Fibroblast of gingiva (primary cell): Measurements from ENCODE around the gene ROR1.

ENCODE experiments used
- DNase-seq: peaks from one replicate; pipeline ENCODE4 v3.0.0-alpha.2; 2011; ENCODE audit warnings: low read depth

ROR1 gene

DNA sequence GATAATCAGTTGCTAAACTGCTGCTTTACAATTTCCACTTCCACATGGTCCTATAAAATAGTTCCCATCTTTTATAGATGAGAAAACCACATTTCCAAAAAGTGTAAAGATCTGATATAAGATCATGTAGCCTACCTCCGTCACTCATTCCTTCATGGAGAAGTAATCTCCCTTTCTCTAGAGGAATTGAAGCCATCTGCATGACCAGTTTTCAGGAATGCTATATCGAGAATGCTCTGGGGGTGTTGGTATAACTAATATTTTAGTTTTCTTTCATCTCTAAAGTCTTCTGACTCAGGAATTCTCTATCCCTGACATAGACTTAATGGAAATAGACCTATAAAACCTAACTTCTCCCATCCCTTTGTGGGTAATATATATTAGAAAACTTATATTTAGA is 256.6 kb downstream of the ROR1 start:
- no peak for DNase-seq

- DNase-seq = no peak
Measured at GRCh38 chr1:64031236-64031635, 257.4 kb downstream of the ROR1 start.

DNA sequence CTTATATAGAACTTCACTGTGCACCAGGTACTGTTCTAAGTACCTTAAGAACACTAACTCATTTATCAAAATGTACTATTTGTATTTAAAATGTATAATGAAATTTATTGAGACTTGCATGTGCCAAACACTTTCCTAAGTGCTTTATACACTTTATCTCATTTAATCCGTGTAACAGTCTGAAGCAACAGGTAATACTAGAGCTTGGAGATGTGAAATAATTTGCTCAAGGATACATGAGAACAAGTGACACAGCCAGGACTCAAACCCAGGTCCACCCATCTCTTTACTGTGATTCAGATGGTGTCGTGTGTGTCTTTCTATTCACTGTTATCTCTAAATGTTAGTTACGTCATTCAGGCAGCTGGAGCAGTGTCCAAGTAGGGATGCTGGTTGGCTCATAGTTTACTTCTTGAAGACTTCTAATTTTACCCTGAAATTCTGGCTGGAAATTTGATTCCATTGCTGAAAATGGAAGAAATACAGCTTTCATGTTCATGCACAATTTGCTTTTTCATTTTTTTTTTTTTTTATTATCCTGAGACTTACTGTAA is 259.9 kb downstream of the ROR1 start:
- DNase-seq = peak; percentile 60

DNA sequence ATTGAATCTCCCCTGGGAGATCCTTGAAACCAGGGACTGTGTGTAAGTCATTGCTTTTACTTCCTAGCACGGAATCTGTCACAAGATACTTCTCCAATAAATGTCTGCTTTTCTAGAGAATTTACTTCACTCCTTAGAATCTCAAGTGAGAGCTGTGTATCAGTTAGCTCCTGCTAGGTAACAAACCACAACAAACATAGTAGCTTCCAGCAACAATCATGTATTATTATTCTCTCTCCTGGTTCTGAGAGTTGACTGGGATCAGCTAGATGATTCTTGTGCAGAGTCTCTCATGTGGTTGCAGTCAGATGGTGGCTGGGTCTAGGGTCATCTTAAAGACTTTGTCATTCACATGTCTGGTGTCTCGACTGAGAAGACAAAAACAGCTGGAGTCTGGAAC is 262.7 kb downstream of the ROR1 start:
- DNase-seq = no peak

DNA sequence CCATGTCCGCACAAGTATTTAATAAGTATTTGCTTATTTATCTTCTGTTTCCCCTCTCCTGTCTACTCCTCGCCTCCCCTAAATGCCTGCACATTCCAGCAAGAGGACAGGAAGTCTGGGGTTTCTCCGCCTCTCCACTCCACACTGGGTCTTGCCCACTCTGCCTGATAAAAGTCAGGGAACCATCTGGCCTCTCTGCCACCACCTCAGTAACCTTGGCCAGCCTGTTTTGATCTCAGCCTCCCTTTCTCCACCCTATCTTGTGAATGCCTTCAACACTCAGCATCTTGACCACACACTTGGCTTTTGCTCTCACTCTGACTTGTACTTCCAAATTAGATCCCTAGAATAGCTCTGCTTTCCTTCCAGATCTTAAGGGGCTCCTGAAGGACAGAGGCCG is 264.3 kb downstream of the ROR1 start:
- no peak for DNase-seq

- DNase-seq = peak; percentile 94
Measured at GRCh38 chr1:64038965-64039364, 265.1 kb downstream of the ROR1 start.

GRCh38 chr1:64039390-64039926 is 265.6 kb downstream of the ROR1 start:
- DNase-seq = peak; percentile 100

GRCh38 chr1:64041371-64042131 is 267.7 kb downstream of the ROR1 start:
- DNase-seq = no peak

DNA sequence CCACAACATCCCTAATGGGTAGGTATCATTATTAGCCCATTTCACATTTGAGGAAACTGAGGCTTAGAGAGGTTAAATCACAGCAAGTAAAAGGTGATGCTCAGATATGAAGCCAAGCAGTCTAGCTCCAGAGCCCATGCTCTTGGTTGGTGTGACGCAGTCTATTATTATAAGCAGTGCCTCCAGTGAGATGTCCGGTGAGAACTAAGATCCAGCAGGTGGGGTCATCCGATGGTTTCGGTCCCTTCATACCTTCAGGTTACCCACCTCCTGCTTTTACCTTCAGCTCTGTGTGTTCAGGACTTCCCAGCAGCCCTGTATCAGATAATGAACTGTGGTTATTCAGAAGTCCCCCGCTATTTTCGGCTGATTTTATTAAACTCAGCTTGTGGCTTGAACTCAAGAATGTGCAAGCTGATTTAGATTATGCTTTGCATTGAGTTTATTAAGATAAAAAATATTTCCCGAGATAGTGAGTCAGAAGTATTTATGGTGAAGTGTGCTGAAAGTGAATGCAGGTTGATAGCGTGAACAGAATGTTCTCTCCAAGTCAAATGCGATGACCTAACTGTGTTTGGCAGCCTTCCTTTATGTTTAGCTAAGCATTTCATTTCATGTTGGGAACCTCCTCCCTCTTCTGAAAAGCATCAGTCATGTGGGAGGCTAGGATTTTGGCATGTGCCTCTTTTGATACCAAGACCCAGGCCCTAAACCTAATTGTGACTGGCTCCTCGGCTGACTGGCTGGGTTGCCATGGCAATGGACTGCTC is 268.7 kb downstream of the ROR1 start:
- peak; percentile 98 for DNase-seq

DNA sequence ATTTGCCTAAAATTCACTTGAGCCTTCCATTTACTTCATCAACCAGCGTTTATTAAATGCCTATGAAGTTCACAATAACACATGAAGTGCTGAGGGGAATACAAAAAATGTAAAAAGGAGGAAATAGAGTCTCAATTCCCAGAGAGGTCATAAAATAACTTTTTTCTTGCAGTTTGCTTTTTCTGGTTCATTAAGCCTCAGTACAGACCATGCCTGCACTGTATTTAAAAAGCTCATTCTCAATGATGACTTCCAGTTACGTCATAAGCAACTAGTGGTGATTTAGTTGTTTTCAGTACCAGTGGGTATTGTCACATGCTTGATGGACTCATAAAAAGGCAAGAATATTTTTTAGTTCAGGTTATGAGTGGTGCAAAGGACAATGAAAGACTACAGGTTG is 269.5 kb downstream of the ROR1 start:
- DNase-seq = peak; percentile 32

DNA sequence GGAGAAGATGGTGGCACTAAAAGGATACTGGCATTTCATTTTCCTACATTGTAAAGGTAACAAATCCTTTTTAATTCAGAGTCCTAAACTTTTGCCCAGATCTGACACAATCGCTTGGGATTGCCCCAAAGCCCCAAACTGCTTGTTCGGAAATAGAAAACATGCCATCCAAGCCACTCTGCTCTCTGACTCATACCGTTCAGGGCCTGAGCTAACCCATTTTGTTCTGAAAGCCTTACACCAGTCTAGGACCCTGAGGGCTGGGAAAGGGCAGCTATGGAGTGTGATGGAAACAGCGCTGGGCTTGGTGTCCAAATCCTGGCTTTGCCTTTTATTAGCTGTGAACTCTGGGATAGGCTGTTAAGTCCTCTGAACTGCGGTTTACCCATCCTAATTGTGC is 270.2 kb downstream of the ROR1 start:
- DNase-seq = peak; percentile 91

- no peak for DNase-seq
Measured at GRCh38 chr1:64046243-64046642, 272.4 kb downstream of the ROR1 start.

DNA sequence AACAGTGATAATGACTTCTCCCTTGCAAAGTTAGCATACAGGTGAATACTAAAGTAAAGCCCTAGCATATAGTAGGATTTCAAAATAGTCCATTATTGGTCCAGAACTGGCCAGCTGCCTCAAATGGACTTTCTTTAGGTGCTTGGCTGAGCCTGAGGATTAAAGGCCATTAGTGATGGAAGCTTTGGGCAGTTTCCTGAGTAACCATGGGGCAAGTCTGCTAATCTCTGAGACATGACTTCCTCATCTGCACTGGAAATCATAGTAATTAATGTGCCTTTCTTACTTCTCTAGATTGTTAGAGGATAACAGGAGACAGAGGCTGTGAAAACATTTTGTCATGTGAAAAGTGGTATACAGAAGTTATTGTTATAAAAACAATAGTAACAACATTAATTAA is 273.1 kb downstream of the ROR1 start:
- DNase-seq = no peak

DNA sequence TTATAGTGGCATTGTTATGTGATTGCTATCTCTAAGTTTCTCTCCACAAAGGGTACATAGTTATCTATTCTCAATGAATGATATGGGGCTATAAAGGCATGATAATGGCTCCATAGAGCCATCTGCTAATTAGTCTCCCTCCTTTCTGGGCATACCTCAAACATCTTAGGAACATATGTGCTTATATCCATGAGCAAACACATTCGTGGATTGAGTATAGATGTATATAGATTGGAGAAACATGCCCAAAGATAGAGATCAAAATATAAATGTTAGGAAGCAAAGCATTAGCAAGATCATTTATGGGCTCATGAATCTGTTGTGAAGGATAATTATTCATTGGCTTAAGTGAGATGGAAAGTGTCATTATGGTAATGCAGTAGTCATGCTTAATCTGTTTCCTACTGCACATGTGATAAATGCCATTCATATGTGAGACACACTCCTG is 273.8 kb downstream of the ROR1 start:
- DNase-seq = no peak

- no peak for DNase-seq
Measured at GRCh38 chr1:64049900-64050540, 276.2 kb downstream of the ROR1 start.

DNA sequence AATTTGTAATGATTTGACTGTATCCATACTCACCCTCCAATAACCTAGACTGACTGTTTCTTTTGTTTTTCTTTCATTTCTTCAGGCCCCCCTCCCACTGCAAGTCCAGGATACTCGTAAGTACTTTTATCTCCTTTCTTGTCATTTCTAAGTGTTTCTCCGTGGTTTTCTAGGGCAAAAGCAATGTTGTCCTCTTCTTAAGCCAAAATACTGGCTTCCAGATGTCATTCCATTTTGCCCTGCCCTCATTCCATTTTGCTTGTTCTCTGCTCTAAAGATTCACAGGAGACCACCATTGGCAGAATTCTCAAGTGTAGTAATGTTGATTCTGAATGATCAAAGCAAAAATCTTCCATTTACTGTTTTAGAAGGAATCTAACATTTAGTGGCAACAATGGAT is 276.8 kb downstream of the ROR1 start:
- no peak for DNase-seq

GRCh38 chr1:64051796-64052195 is 278.0 kb downstream of the ROR1 start:
- DNase-seq = no peak

GRCh38 chr1:64052777-64053176 is 279.0 kb downstream of the ROR1 start:
- no peak for DNase-seq

- no peak for DNase-seq
Measured at GRCh38 chr1:64055310-64055709, 281.5 kb downstream of the ROR1 start.

GRCh38 chr1:64059556-64059955 is 285.7 kb downstream of the ROR1 start:
- DNase-seq = no peak

DNA sequence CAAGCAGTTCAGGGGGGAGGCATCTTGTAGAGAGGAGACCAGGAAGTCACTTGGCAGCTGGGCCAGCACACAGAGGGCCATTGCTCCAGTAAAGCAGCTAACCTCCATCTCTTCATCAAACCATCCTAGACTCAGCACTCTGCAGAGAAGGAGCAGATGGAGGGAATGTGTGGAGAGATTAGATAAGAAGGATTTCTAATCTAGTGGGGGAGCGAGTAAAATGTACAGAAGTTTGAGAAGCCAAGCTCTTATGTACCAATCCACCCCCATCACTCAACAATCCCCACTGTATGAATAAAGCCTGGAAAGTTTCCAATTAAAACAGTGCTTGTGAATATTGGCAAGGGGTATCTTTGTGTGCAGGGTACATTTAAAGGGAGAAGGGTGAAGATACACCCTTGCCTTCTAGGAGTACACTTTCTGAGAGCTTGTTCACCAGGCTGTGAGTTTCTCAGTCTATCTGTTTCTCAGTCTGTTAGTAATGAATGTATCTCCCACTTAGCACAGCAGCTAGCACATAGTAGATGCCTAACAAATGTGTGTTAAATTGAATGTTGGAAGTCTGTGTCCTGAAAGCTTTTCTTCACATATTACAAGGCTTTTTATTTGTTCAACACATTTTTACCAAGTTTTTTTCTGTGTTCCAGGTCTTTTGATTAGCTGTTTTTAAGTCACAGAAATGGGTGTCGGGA is 286.9 kb downstream of the ROR1 start:
- no peak for DNase-seq
